ENCODE measurements around the gene EFNB1. TPM values are rescaled to one million over a fixed set of nuclear protein-coding genes. Genes with fewer than 3 reads are reported as not detected.

EFNB1 gene
- total RNA-seq, 1 experiment from 2014 or later, result 78.1 TPM

- Histone ChIP-seq H3K36me3 (ENCODE audit: insufficient read depth, low read length, poor library complexity, severe bottlenecking) (no peaks in the 10 kb centered on the region), H3K4me3 (ENCODE audit: low read depth, low read length, poor library complexity, severe bottlenecking) (no peak overlapping the region), H3K27me3 (replicated peaks; ENCODE audit: insufficient read depth, low read depth, low read length, poor library complexity) (no peaks in the 10 kb centered on the region), H3K9me3 (ENCODE audit: low read depth, low read length, poor library complexity, severe bottlenecking) (no peaks in the 10 kb centered on the region), H3K27ac (ENCODE audit: low read depth, low read length, poor library complexity, severe bottlenecking) (no peak overlapping the region), H3K4me1 (ENCODE audit: insufficient read depth, low read length, poor library complexity, severe bottlenecking) (no peaks in the 10 kb centered on the region)
- no TSS peak for BruUV-seq (replicated peaks)
- no peak for DNase-seq (ENCODE audit: low spot score)
- ChIA-PET CTCF (no interaction called here), POLR2A (ENCODE audit: low non-redundant PET) (no interaction called here)
- TF ChIP-seq CTCF (conservative IDR thresholded peaks at IDR 0.05; ENCODE audit: low read depth, low read length), result no peak
- TF ChIP-seq EZH2 (IDR thresholded peaks at IDR 0.05; ENCODE audit: borderline replicate concordance, low read depth, low read length, poor library complexity, severe bottlenecking), result no peak
- intact Hi-C loops (cut with micrococcal nuclease; ENCODE audit: unreplicated experiment), result no loop called here
Measured at GRCh38 chrX:68789966-68790365, 38.9 kb upstream of the EFNB1 start.

- Histone ChIP-seq H3K4me1 (ENCODE audit: insufficient read depth, low read length, poor library complexity, severe bottlenecking) (no peaks in the 10 kb centered on the region), H3K4me3 (ENCODE audit: low read depth, low read length, poor library complexity, severe bottlenecking) (no peak overlapping the region), H3K27me3 (replicated peaks; ENCODE audit: insufficient read depth, low read depth, low read length, poor library complexity) (no peaks in the 10 kb centered on the region), H3K36me3 (ENCODE audit: insufficient read depth, low read length, poor library complexity, severe bottlenecking) (no peaks in the 10 kb centered on the region), H3K9me3 (ENCODE audit: low read depth, low read length, poor library complexity, severe bottlenecking) (no peaks in the 10 kb centered on the region), H3K27ac (ENCODE audit: low read depth, low read length, poor library complexity, severe bottlenecking) (no peak overlapping the region)
- DNase-seq (ENCODE audit: low spot score), result no peak
- intact Hi-C loops (cut with micrococcal nuclease; ENCODE audit: unreplicated experiment), result no loop called here
- POLR2A ChIA-PET (ENCODE audit: low non-redundant PET), result no interaction called here
- no peak for TF ChIP-seq EZH2 (IDR thresholded peaks at IDR 0.05; ENCODE audit: borderline replicate concordance, low read depth, low read length, poor library complexity, severe bottlenecking)
- TF ChIP-seq CTCF (conservative IDR thresholded peaks at IDR 0.05; ENCODE audit: low read depth, low read length), result no peak
- BruUV-seq (replicated peaks), result no TSS peak
- CTCF ChIA-PET, result no interaction called here
Measured at GRCh38 chrX:68792083-68792482, 36.7 kb upstream of the EFNB1 start.

GRCh38 chrX:68794461-68794860, 34.4 kb upstream of the EFNB1 start:
- H3K27ac ChIP-seq (ENCODE audit: low read depth, low read length, poor library complexity, severe bottlenecking), result no peak overlapping the region
- intact Hi-C loops (cut with micrococcal nuclease; ENCODE audit: unreplicated experiment), result no loop called here
- no peaks in the 10 kb centered on the region for H3K4me1 ChIP-seq (ENCODE audit: insufficient read depth, low read length, poor library complexity, severe bottlenecking)
- H3K4me3 ChIP-seq (ENCODE audit: low read depth, low read length, poor library complexity, severe bottlenecking), result no peak overlapping the region
- CTCF ChIA-PET, result no interaction called here
- no peak for DNase-seq (ENCODE audit: low spot score)
- TF ChIP-seq EZH2 (IDR thresholded peaks at IDR 0.05; ENCODE audit: borderline replicate concordance, low read depth, low read length, poor library complexity, severe bottlenecking) (no peak), CTCF (conservative IDR thresholded peaks at IDR 0.05; ENCODE audit: low read depth, low read length) (no peak)
- no peaks in the 10 kb centered on the region for H3K9me3 ChIP-seq (ENCODE audit: low read depth, low read length, poor library complexity, severe bottlenecking)
- POLR2A ChIA-PET (ENCODE audit: low non-redundant PET), result no interaction called here
- H3K27me3 ChIP-seq (replicated peaks; ENCODE audit: insufficient read depth, low read depth, low read length, poor library complexity), result no peaks in the 10 kb centered on the region
- no TSS peak for BruUV-seq (replicated peaks)
- H3K36me3 ChIP-seq (ENCODE audit: insufficient read depth, low read length, poor library complexity, severe bottlenecking), result no peaks in the 10 kb centered on the region

All from A673 (cell line).